Smooth muscle cell of the brain vasculature (primary cell): ENCODE data around the gene PCSK2.
"Not testable (repeated sequence)": the region's sequence is repeated elsewhere in the genome, so short reads cannot be mapped to it uniquely, and the experiment has no call there.

Source experiments
- DNase-seq: peaks from one replicate; pipeline ENCODE4 v3.0.0-alpha.2; 2012; ENCODE audit warnings: low read depth, low spot score

Gene PCSK2, protein sequence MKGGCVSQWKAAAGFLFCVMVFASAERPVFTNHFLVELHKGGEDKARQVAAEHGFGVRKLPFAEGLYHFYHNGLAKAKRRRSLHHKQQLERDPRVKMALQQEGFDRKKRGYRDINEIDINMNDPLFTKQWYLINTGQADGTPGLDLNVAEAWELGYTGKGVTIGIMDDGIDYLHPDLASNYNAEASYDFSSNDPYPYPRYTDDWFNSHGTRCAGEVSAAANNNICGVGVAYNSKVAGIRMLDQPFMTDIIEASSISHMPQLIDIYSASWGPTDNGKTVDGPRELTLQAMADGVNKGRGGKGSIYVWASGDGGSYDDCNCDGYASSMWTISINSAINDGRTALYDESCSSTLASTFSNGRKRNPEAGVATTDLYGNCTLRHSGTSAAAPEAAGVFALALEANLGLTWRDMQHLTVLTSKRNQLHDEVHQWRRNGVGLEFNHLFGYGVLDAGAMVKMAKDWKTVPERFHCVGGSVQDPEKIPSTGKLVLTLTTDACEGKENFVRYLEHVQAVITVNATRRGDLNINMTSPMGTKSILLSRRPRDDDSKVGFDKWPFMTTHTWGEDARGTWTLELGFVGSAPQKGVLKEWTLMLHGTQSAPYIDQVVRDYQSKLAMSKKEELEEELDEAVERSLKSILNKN

DNA sequence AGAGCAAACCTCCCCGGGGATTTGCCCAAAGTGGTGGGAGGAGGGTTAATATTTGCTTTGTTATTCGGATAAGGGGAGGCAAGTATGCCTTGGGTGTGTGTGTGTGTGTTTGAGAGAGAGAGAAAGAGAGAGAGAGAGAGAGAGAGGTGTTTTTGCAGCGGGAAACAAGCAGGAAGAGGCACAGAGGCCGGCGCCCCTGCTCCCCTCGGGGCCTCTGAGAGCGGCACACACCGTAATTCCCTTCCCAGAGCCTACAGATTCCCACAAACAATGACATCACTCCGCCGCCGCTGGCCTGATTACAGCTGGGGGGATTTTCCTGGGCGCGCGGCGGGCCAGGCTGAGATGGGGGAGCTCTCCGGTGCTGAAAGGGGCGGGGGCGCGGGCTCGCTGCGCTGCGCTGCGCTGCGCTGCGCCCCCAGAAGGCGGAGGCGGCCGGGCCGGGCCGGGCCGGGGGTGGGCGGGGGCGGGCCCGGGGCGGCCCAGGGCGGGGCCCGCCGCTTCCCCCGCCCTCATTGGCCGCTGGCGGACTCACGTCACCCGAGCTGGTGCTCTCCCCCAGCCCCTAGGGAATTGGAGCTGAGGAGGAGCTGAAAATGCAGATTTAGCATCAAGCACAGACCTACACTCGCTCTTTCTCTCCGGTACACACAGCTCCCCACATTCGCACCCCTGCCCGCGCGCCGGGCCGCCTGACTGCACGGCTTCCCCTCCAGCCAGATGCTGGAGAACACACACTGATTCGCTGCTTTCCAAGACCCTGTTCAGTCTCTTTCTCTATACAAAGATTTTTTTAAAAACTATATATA is at the start of gene PCSK2:
TSS of gene PCSK2 (plus strand) at position 631 of the 809 bp plus-strand sequence. CDS start 266 bp downstream, outside the sequence.
- no peak for DNase-seq

DNA sequence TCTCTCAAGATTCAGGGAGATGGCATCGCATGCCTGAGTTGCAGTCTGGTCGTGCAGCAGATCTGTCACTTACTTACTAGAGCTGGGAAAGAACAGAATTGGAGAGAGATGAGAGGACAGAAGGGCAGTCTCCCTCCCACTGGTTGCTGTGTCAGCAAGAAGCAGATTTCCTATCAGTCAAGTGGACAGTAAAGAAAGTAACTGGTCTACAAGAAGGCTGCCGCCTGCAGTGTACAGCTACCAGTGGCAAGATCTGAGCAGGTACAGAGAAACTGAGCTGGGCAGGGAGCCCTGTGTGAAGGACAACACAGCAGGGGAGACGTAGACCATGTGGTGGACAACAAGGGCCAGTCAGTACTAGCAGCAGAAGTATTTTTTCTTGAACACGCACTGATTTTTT is 49.5 kb upstream of the PCSK2 start:
- DNase-seq: no peak

DNA sequence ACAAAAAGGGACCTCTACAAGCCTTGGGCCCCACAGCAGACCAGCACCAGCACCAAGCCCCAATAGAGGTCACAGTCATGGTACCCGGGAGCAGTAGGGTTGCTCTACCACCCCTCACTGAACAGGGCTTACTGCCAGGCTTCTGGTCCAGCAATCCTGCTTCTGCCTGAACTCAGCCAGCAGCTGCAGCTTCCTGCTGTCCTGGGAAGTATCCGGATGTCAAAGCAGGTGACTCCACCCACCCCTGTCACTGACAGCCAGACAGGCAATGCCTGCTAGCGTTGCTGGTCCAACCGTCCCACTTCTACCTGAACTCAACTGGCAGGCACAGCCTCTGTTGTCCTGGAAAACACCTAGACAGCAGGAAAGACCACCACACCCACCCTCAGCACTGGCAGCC is 47.0 kb upstream of the PCSK2 start:
- no peak for DNase-seq

DNA sequence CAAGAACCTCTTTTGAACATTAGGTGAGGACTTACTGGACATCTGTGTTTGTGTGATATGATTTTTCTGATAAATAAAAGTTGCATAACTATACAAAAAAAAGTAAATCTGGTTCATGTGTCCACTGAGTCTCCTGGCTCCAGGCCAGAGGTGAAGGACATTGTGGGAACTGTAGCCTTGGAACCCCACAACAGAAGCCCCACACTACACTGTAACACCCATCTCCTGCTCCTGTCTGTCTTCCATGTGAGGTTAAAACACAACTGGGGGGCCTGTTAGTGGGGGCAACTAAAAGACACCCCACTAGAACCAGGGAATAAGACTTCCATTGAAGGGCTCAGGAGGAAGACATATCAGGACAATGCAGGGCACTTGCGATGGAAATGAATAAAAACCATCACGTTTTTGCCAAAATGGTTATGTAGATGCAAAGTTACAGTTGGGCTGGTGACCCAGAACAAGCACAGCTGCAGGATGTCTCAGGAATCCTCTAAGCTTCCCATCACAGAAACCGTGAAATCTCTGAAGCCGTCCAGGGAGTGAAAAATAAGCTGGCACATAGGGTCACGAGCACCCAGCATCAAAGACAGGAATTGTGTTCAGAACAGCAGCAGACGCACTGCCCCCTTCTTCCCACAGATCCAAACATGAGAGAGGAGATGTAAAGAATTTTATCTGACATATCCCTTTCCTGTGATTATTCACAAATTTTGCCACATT is 36.7 kb upstream of the PCSK2 start:
- no peak for DNase-seq

DNA sequence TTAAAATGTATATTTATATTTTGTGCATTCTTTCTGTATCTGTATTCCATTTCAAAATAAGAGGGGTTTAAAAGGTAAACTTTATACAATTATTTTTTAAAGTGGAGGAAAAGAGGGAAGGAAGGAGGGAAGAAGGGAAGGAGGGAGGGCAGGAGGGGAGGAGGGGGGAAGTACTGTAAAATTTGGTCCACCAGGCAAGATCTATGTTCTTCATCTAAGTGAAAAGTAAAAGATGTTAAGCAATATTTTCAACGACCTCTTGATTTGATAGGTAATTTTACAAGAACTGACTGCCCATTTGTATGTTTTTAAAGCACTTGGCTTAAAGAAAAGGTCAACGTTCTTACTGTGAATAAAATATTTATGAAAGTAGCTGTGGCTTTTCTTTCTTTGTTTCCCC is 29.8 kb upstream of the PCSK2 start:
- DNase-seq: no peak

DNA sequence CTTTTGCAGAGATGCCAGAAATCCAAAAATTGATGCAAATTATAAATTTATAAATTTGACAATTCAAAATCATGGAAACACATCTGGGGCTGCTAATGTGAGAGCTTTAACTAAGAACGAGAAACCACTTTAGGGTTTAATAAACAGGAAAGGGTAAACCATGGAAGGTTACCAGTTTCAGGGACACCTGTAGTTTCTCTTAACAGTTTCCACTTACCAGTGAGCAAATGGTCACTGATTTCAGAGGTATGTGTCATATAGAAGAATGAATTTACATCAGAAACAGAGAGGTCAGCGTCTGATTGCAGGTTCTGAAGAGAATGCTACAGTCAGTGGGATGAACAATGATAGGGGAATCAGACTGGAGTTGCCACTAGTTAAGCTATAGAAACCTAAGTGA is 24.8 kb upstream of the PCSK2 start:
- no peak for DNase-seq

DNA sequence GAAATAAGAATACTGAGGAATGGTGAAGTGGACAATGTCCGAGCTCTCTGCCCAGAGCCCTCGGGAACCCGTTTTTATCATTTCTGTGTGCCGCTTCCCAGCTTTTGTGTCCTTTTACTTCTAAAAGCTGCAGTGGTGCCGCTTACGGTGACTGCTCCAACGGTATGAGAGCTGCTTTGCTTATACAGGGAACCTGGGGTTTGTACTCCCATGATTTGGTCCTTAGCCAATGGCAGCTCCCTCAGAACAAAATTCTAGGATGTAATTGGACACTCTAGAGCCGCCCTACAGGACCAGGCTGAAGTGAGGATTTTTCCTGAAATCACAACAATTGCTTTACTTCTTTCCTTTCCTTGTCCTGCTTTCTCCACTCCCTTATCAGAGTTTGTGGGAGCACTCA is 24.2 kb upstream of the PCSK2 start:
- no peak for DNase-seq

DNA sequence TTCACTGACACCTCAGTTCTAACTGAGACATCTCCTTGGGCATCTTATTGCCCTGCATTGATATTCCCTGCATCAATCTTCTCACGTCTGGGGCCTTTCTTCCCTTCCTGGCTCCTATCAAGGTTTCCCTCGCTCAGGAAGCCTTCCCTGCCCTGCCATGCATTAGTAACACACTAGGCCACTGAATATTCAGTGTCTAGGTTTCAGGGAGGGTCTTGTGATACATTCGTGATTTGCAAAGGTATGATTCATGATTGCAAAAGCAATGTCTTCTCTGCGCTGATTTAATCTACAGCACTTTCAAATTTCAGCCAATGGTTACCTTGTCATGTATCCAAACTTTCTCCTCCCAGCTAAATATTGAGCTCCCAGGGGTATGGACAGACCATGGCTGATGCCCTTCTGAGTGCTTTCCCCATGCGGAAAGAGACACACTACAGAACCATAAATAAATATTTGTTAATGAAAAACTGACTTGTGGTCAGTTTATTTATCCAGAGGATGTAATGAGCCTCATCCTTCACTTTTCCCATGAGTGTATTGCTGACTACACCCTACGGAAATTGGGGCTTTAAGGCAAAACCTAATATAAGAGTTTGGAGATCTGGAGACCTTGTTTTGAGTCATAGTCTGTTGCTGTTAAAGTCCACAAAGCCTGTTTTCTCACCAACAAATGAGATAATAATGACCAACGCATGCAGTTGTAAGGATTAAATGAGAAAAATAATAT is 21.6 kb upstream of the PCSK2 start:
- DNase-seq: no peak

DNA sequence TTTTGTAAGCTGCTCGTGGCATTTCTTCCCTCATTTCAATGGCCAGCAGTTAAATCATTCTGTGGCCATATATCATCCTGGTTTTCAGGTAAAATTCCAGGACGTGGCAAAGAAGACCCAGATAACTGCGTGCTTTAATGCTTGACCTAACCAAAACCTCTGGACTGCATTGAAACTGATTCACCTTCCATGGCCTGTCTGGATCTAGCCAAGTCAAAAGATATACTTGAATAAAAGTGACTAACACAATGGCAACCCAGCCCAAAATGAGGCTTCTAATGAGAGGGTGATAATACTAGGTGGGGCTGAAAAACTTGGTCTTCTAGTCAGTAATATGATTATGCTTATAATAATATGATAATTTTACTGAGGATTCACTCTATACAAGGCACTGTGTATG is 16.5 kb upstream of the PCSK2 start:
- no peak for DNase-seq

DNA sequence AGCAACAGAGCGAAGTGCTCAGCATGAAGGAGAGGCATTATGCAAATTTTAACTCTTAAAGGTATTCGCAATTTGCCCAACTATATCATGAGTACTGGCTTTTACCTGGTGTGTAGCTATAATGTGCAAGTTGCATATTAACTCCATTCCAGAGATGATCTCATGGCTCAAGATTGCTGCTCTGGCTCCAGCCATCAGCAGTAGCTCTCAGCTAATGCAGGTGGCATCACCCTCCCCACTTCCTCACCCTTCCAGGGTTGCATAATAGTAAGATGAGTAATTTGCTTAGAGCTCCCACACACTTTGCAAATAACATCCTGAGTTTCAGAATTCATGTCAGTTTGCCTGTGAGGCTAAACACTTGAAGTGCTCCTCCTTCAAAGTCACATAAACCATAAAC is 15.9 kb upstream of the PCSK2 start:
- DNase-seq: no peak

DNA sequence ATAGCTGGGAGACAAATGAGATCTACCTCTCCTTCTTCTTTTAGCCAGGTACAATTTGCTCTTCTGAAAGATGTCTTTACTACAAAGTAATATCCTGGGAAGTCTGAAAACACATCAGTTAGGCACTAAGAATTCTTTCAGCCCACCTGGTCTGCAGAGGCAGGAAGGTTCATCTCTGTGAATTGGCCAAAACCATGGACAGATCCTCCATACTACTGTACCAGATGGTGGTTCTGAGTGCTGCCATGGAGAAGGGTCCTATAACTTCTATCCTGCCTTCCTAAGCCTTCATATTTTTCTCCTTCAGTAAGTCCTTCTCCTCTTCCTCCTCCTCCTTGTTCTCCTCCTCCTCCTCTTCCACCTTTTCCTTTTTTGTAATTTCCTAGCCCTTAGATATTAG is 11.7 kb upstream of the PCSK2 start:
- DNase-seq: no peak

DNA sequence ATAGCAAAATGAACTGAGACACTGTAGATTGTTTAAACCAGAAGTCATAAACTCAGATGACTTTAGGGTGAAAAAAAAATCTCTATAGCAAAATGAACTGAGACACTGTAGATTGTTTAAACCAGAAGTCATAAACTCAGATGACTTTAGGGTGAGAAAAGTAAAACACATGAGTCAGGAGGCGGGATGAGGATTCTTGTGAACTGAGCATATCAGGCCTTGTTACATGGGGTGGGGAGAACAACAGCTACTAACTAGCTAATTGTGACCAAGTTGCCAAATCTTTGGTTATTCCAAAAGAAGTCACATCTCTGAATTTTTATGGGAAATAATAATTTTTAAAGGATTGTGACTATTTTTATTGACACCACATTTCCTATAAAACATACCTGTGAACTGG is 7.0 kb upstream of the PCSK2 start:
- DNase-seq: not testable (repeated sequence)

DNA sequence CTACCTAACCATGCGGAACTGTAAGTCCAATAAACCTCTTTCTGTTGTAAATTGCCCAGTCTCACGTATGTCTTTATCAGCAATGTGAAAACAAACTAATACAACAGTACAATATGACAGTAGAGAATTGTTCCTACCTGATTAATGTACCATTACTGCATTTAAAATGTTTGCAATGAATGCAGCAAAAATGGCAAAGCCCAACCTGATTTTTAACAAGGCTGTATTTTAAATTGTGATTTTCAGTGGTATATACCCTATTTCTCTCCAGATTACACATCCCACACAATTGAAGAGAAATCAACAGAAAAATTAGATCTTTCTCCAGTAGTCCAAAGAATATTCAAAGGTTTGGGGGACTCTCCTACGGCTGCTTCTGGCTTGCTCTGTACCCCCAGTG is 3.3 kb upstream of the PCSK2 start:
- DNase-seq: no peak

DNA sequence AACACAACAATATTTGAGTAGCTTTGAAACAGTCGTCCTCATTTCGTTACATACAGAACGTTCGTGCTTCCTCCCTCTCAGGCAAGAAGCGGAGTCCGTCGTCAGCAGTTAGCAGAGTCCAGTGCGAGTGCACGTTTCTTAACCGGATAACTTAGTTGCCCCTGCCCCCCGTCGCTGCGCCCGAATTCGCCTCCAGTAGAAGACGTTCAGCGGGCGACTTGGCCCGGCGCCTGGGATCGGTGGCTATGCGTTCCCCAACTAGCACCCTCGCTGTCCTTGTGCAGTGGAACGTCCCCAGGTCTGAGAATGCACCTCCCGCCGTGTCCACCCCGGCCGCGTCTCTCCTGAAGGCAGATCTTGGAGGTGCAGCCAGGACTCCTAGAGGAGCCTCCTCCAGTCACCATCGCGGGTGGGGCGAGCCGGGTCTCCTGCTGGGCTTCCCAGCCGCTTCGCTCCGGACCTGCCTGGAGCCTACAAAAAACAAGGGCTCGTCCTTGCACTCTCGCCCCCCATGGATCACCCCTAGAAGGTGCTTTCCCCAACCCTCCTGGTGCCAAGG is 910 bp upstream of the PCSK2 start:
- DNase-seq: no peak

DNA sequence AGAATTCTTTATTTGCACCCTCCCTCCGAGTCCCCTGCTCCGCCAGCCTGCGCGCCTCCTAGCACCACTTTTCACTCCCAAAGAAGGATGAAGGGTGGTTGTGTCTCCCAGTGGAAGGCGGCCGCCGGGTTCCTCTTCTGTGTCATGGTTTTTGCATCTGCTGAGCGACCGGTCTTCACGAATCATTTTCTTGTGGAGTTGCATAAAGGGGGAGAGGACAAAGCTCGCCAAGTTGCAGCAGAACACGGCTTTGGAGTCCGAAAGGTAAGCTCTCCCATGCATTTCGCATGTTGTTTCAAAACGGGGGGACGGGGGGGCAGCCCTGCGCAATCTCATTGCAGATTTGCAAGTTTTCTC is 357 bp downstream of the PCSK2 start:
- no peak for DNase-seq

DNA sequence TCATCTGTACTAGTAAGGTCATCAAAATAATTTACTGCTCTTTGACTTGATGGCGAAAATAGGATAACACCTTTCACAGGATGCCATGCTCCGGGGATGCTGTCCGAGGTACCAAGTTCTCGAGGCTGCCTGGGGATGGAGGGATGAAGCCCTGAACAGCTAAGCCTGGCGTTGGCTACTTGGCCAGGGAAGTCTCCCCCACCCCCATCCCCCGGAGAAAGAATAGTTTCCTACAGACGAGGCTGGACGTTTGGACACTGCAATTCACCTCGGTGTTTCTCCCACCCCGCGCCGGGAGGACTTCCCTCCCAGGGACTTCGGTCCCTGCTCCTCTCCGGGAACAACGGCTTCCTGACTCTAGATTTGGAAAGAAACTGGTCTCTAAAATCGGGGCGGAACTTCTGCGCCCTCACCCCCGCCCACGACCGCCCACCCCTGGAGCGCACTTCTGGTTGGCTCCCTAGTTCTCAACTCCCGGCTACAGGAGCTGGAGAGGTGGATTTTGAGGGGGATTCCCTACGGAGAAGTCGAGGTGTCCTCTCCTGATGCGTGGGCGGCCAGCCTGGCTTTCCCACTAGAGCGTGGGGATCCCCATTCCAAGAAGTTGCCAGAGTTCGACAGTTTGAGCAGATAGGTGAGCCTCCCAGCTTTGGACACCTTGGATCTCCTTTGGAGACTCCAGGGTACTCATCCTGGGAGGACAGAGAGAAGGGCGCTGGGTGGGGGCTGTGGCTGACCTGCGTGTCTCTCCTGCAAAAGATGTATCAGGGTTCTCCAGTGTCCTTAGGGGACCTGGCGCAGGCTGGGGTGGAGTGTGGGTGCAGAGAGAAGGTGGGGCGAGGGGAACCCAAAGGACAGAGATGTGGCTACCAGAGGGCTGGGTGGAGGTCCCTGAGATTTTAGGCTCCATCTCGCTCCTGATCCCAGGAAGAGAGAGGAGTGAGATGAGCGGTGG is 1.1 kb downstream of the PCSK2 start:
- DNase-seq: no peak

DNA sequence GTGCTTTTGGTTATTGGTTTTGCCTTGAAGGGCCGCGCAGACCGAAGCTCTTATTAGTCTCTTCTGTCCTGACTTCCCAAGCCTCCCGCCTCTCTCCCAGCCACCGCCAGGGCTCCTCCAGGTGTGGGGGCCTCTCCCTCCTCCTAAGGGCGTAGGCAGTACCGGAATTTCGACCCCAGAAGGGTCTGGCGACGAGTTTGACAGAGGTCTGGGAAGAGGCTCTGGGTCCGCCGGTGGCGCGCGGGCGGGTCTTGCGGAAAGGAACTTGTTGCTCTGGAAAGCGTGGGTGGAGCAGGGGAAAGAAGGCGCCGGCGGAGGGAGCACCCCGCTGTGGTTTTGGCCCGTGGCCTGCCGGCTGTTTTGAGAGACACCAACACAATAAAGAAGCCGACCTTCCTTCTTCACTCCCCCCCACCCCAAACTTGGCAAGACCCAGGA is 1.8 kb downstream of the PCSK2 start:
- no peak for DNase-seq

DNA sequence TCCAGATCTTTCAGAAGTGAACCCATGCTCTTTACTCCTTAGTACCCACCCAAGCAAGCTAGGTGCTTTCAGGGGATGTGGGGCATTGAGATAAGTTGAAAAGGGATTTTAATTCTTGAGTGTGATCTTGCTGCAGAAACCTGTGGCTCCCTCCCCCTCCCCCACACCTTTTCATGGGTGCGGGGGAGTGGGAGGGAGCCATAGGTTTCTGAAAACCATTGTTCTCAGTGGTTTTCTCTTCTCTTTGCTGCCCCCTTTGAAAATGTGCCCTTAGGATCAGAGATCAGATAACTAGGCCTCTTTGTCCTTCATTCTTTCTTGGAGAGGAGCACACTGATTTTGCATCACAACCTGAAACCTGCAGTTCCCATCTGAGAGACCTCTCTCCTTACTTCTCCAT is 2.4 kb downstream of the PCSK2 start:
- DNase-seq: no peak

DNA sequence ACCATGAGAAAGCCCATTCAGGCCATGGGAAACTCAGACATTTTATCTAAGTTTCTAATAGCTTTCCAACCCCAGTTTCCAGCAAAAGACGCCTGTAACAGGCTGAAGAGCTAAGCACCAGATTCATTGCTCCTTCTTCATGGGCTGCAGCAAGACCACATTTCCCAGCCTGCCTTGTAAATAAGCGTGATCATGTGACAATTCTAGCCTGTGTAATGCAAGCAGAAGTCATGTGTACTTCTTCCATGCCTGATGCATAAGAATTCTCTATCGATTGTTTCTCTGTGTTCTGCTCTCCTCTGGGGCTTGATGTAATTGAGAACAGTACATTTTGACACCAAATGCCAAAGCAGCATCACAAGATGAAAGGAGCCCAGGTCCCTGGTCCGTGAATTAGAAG is 6.8 kb downstream of the PCSK2 start:
- no peak for DNase-seq

DNA sequence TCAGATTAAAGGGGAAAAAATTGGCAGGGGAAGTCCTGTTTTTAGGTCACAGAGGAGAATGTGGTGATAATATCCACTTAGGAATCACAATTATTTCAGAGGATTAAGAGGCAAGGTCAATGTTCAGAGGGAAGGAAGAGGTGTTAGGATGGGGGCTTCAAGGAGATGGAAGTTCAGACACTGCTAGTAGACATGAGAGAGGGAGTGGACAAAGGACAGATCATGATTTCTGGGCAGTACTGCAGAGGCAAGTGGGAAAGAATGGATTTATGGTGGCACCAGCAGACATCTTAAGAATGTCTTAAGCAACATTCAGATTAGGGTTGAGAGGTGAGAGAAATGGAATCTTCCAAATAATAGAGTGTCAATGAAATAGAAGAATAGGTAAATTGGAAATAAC is 9.9 kb downstream of the PCSK2 start:
- no peak for DNase-seq
